ENCODE data around the gene TARS1.
"Not testable (repeated sequence)": the region's sequence is repeated elsewhere in the genome, so short reads cannot be mapped to it uniquely, and the experiment has no call there.

The TARS1 gene

DNA sequence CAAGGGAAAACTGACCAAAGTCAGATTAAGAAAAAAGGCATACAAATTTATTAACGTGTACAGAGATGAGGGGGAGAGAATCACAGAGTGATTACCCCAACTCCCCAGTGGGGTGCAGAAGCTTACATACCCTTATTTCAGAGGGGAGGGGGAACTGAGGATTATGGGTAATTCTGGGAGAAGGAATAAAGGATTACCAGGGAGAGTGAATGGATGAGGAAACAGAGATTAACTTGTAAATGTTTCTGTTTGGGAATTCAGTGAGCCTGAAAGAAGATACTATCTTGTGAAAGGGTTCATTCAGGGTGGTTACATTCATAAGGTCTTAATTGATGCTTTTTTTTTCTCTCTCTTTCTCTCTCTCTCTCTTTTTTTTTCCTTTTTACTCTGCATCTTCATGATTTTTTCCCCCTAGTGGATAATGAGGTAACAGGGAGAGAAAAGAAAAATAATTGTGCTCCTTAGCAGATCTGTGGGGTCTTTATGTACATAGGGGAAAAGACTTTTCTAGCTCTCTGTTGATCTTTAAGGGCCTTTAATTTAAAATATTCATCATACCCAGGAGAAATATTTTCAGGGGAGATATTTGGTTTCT lies 49.4 kb downstream of the TARS1 start:
- DNase-seq: no peak

DNA sequence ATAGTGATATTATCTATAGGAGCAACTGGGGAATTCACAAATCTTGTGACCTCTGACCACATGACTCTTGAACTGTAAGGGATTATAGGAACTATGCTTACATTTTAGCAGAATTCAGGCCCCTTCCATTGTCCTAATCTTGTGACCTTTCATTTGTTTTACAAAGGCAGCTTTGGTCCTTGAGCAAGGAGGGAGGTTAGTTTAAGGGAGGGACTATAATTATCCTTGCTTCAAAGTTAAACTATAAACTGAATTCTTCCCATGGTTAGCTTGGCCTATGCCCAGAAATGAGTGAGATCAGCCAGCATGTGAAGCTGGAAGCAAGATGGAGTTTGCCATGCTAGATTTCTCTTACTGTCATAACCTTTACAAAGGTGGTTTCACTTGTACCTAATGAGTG lies 51.2 kb downstream of the TARS1 start:
- no peak for DNase-seq

DNA sequence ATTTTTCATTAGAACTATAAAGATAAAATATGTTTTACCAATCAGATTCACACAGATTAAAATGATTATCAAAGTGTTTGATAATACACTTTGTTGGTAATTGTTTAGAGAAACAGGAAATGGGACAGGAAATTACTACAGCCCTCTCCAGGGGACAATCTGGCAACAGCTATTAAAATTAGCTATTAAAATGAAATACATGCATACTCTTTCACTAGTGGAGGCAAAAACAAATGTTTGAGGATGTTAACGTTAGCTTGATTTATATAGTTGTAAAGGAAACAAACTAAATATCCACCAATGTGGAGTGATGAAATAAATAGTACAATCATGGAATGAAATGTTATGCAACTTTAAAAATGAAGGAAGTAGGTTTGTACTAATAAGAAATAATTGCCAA lies 53.7 kb downstream of the TARS1 start:
- DNase-seq: no peak

DNA sequence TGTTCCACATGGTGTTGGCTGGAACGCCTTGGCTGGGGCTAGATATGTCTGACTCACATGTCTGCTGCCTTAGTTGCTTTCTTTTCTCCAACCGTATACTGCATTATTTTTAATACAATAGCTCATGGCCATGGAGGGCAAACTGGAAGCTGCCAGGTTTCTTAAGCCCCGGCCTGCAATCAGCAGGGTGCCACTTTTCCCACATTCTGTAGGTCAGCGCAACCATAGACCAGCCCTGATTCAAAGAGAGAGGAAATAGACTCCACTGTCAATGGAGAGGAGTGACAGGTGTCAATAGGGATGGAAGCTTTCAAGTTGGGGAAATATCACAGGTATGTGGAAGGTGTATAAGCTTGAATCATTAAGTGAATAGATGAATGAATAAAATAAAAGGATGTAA lies 60.5 kb downstream of the TARS1 start:
- DNase-seq: no peak

GRCh38 chr5:33501899-33502298 lies 61.1 kb downstream of the TARS1 start:
- DNase-seq: no peak

- no peak for DNase-seq
Observed at GRCh38 chr5:33504570-33504969, 63.8 kb downstream of the TARS1 start.

GRCh38 chr5:33507426-33507825 lies 66.7 kb downstream of the TARS1 start:
- DNase-seq: no peak

- no peak for DNase-seq
Observed at GRCh38 chr5:33509036-33509435, 68.3 kb downstream of the TARS1 start.

DNA sequence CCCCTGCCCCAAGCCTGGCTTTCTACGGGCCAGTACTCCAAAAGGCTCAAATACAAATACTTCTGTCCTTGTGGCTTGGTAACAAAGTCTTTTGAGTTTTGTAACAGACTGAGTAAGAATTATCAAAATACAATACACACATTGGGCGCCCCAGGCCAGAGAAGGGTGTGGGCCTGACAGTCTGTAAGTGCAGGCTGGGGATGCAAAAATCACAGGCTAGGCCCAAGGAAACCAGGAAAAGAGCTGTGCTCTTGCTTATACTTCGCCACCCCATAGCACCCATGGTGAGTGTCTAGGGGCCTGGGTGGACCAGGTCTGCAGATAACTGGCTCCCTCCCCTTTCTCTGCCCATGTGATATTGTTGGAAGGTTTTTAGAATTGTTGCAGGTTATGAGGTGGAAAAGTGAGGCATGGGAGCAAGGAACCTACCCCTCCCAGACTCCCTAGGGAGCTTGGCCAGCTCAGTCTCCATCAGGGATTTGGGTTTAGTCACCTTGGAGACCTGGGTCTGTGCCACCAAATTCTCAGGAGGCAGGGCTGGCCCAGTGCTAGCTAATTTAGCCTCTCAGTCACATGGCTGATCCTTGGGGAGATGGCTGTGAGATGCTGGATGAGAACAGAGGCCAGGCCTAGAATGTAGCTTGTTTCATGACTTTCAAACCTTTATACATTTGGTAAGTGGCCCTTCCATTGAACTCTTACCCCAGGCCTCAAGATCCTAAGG lies 72.9 kb downstream of the TARS1 start:
- DNase-seq: no peak

DNA sequence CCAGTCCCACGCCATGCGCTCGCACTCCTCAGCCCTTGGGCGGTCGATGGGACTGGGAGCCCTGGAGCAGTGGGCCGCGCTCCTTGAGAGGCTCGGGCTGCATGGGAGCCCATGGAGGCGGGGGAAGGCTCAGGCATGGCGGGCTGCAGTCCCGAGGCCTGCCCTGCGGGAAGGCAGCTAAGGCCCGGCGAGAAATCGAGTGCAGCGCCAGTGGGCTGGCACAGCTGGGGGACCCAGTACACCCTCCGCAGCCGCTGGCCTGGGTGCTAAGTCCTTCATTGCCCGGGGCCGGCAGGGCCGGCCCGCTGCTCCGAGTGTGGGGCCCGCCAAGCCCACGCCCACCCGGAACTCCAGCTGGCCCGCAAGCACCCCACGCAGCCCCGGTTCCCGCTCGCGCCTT lies 74.6 kb downstream of the TARS1 start:
- DNase-seq: not testable (repeated sequence)

DNA sequence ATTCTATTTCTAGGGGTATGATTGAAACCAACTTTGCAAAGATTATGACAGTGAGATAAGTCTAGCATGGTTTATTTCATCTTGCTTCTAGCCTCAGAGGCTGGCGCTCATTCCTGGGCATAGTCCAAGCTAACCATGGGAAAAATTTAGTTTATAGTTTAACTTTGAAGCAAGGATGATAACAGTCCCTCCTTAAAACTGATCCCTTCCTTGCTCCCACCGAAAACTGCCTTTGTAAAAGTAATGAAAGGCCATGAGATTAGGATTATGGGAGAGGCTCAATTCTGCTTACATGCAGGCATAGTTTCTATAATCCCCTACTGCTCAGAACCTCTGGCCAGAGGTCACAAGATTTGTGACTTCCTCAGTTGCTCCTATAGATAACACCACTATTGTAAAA lies 75.7 kb downstream of the TARS1 start:
- DNase-seq: no peak
